Panc1 (cell line): Measurements from ENCODE around the gene POFUT2. TPM values are rescaled to one million over a fixed set of nuclear protein-coding genes. Genes with fewer than 3 reads are reported as not detected.

Experiments used
- ATAC-seq: fragments of 200-7000 bp; cut with Tn5 transposase; 2 replicates; pipeline ENCODE4 v1.9.1; 2020; ENCODE audit warnings: mild to moderate bottlenecking, moderate library complexity
- BruUV-seq: library from RNA; stranded (reverse); fragments of 400-500 nt; replicated peaks from 2 replicates; lab custom pipeline; 2021; lab: Mats Ljungman, UMichigan
- CTCF ChIA-PET: fragments of 300-600 bp; sonication (Branson Sonifier 250); formaldehyde crosslinking; loops from one replicate; lab custom pipeline; 2022; ENCODE audit warnings: antibody characterized with exemption; lab: Charles Lee
- POLR2A ChIA-PET: fragments of 300-600 bp; sonication (Branson Sonifier 250); formaldehyde crosslinking; loops from one replicate; lab custom pipeline; 2022; ENCODE audit warnings: antibody characterized with exemption; lab: Charles Lee
- DNase-seq: peaks from one replicate; pipeline ENCODE4 v3.0.0-alpha.2; 2010; ENCODE audit warnings: low read depth, low spot score
- H3K27ac ChIP-seq: 2 replicates; pipeline ENCODE4 v1.5.1; 2011; ENCODE audit warnings: mild to moderate bottlenecking, low read length, inconsistent platforms
- H3K27me3 ChIP-seq: fragments of 200-500 bp; sonication (Bioruptor generic); 2 replicates; pipeline ENCODE4 v1.6.0; 2014; ENCODE audit warnings: low read length, inconsistent platforms; ENCODE audit not compliant: control insufficient read depth, insufficient read depth
- H3K36me3 ChIP-seq: fragments of 200-500 bp; sonication (Bioruptor generic); 2 replicates; pipeline ENCODE4 v1.5.1; 2014; ENCODE audit warnings: inconsistent platforms, mild to moderate bottlenecking, low read length, moderate library complexity; ENCODE audit not compliant: control insufficient read depth, insufficient read depth
- H3K4me1 ChIP-seq: 2 replicates; pipeline ENCODE4 v1.5.1; 2011; ENCODE audit warnings: inconsistent platforms, mild to moderate bottlenecking, low read length, moderate library complexity; ENCODE audit not compliant: control insufficient read depth, insufficient read depth
- H3K4me3 ChIP-seq, 2 experiments: 2 replicates each; pipeline ENCODE4 v1.5.1; 2011 to 2012; ENCODE audit warnings: low read depth in 2 of 2, low read length in 2 of 2, mild to moderate bottlenecking in 2 of 2, inconsistent platforms in 1 of 2, moderate library complexity in 1 of 2
- H3K9me3 ChIP-seq: fragments of 200-500 bp; sonication (Bioruptor generic); 2 replicates; pipeline ENCODE4 v1.5.1; 2014; ENCODE audit warnings: low read depth, mild to moderate bottlenecking, inconsistent platforms, low read length, moderate library complexity; ENCODE audit not compliant: control insufficient read depth, insufficient read depth
- POLR2AphosphoS5 ChIP-seq: IDR thresholded peaks from 2 replicates; pipeline ENCODE4 v1.6.1; 2012; ENCODE audit warnings: mild to moderate bottlenecking, low read depth, low read length, moderate library complexity
- REST ChIP-seq, 2 experiments: IDR thresholded peaks; 2 replicates each; pipeline ENCODE4 v1.6.1; 2011 to 2012; ENCODE audit warnings: low read depth in 2 of 2, control low read depth in 1 of 2, low read length in 1 of 2, mild to moderate bottlenecking in 1 of 2, moderate library complexity in 1 of 2; ENCODE audit not compliant: insufficient read depth in 1 of 2
- SIN3A ChIP-seq: IDR thresholded peaks from 2 replicates; pipeline ENCODE4 v1.6.1; 2012; ENCODE audit warnings: low read depth, mild to moderate bottlenecking, low read length, moderate library complexity, borderline replicate concordance; ENCODE audit not compliant: insufficient read depth
- TCF7L2 ChIP-seq: IDR thresholded peaks from 2 replicates; pipeline ENCODE4 v1.6.1; 2011; ENCODE audit warnings: mild to moderate bottlenecking, low read depth, low read length, inconsistent platforms
- in situ Hi-C: cut with HindIII; loops from 2 replicates; pipeline ENCODE4 v1.10.0; 2016; ENCODE audit warnings: low sequenced_read_pairs, low pct_unique_long_range_greater_than_20kb
- intact Hi-C: fragments of 100-400 bp; cut with micrococcal nuclease; formaldehyde crosslinking; loops from one replicate; pipeline ENCODE4 v1.10.0; 2022; ENCODE audit not compliant: unreplicated experiment
- total RNA-seq: library from RNA; stranded (reverse); gene quantifications from one replicate; pipeline ENCODE4 v1.2.1, GENCODE V29; 2021; ENCODE audit not compliant: unreplicated experiment
- TF ChIP-seq, protein P1 (sequence below): fragments of 450-650 bp; IDR thresholded peaks from 2 replicates; pipeline ENCODE4 v1.5.1; 2017; ENCODE audit warnings: mild to moderate bottlenecking

Gene POFUT2
- total RNA-seq, 1 experiment from 2014 or later = 59.6 TPM

DNA sequence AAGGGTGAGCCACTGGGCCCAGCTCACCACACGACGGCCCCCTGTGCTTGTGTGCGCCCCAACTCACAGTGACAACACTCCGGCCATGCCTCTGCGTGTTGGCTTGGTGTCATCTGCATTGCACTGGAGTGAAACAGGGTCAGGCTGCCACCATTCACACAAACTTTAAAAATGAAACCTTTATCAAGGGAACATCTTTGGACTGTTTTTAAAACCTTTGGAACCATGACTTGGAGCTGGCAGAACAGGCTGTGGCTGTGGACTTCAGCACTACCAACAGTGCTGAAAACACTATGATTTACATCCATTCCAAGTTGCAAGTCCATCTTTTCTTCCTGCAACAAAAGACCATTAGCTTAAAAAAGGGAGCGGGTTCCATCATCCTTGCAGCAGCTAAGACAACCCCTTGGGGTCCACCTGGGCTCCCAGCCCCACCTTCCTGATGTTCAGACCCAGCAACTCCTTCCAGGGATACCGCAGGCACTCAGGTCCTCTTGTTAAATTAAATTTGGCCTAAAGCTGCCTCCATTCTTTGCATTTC is 25.6 kb downstream of the POFUT2 start:
- Histone ChIP-seq H3K36me3 (no peaks in the 10 kb centered on the region), H3K9me3 (no peaks in the 10 kb centered on the region), H3K27me3 (no peaks in the 10 kb centered on the region), H3K27ac (no peak overlapping the region), H3K4me1 (no peaks in the 10 kb centered on the region), H3K4me3 (no peak overlapping the region)
- in situ Hi-C loops = no loop called here
- TF ChIP-seq POLR2AphosphoS5 = no peak
- DNase-seq = no peak
- ATAC-seq = no peak
- BruUV-seq = no TSS peak
- CTCF ChIA-PET = no interaction called here
- intact Hi-C loops = no loop called here
- POLR2A ChIA-PET = no interaction called here

GRCh38 chr21:45261093-45261492 is 26.6 kb downstream of the POFUT2 start:
- in situ Hi-C loops (no loop called here), intact Hi-C loops (no loop called here)
- no peak overlapping the region for H3K4me3 ChIP-seq
- H3K36me3 ChIP-seq = no peaks in the 10 kb centered on the region
- BruUV-seq = no TSS peak
- ATAC-seq (no peak), DNase-seq (no peak)
- no peak overlapping the region for H3K27ac ChIP-seq
- no peaks in the 10 kb centered on the region for H3K9me3 ChIP-seq
- no peaks in the 10 kb centered on the region for H3K27me3 ChIP-seq
- CTCF ChIA-PET = no interaction called here
- TF ChIP-seq TCF7L2 (no peak), REST (IDR thresholded peaks at IDR 0.05; ENCODE audit: insufficient read depth in 1 of 2, low read depth in 2 of 2, low read length in 1 of 2) (no peak), POLR2AphosphoS5 (no peak), SIN3A (no peak)
- TF ChIP-seq, protein P1, sequence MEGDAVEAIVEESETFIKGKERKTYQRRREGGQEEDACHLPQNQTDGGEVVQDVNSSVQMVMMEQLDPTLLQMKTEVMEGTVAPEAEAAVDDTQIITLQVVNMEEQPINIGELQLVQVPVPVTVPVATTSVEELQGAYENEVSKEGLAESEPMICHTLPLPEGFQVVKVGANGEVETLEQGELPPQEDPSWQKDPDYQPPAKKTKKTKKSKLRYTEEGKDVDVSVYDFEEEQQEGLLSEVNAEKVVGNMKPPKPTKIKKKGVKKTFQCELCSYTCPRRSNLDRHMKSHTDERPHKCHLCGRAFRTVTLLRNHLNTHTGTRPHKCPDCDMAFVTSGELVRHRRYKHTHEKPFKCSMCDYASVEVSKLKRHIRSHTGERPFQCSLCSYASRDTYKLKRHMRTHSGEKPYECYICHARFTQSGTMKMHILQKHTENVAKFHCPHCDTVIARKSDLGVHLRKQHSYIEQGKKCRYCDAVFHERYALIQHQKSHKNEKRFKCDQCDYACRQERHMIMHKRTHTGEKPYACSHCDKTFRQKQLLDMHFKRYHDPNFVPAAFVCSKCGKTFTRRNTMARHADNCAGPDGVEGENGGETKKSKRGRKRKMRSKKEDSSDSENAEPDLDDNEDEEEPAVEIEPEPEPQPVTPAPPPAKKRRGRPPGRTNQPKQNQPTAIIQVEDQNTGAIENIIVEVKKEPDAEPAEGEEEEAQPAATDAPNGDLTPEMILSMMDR = no peak
- POLR2A ChIA-PET = no interaction called here
- H3K4me1 ChIP-seq = no peaks in the 10 kb centered on the region

DNA sequence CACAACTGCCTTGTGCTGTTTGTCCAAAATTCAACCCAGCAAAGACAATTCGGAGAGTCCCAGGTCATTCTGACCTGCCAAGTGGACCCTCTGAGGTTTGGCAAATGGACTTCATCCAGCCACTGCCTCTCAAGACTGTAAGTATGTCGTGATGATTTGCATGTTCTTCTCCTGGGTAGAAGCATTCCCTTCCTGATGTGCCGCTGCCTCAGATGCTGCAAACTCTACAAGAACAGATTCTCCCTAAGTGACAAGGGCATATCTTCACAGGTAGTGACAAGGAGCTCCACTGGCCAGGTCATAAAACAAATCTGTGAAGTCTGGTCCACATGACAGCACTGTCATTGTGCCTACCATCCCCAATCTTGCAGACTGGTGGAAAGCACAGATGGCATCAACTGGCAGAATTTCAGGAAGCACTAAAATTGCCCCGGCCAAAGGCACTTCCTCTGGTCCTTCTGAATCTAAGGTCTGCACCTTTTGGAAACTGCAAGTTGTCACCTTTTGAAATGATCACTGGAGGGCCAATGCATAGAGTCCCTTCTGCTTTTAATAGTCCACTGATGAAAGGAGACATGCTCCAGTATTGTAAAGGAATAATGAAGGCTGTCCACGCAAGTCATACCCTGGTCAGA is 27.4 kb downstream of the POFUT2 start:
- no TSS peak for BruUV-seq
- CTCF ChIA-PET = no interaction called here
- ATAC-seq (no peak), DNase-seq (no peak)
- Histone ChIP-seq H3K36me3 (no peaks in the 10 kb centered on the region), H3K27ac (no peak overlapping the region), H3K9me3 (no peaks in the 10 kb centered on the region), H3K4me3 (no peak overlapping the region), H3K27me3 (no peaks in the 10 kb centered on the region), H3K4me1 (no peaks in the 10 kb centered on the region)
- intact Hi-C loops = no loop called here
- no peak for TF ChIP-seq REST (IDR thresholded peaks at IDR 0.05; ENCODE audit: insufficient read depth in 1 of 2, low read depth in 2 of 2, low read length in 1 of 2)
- TF ChIP-seq SIN3A = no peak
- TF ChIP-seq, protein P1 = no peak
- TF ChIP-seq TCF7L2 = no peak
- no peak for TF ChIP-seq POLR2AphosphoS5
- POLR2A ChIA-PET = no interaction called here
- in situ Hi-C loops = no loop called here
